ENCODE results near the gene HLF. TPM values are rescaled to one million over a fixed set of nuclear protein-coding genes. Genes with fewer than 3 reads are reported as not detected.
A peak's percentile ranks its signal among the peaks of the same experiment; 100 is the strongest.

HLF gene
- total RNA-seq, 1 donor from 2014 or later: 31.6 TPM

- ATAC-seq (ENCODE audit: poor library complexity) (peak; percentile 88), DNase-seq (peak; percentile 94)
- intact Hi-C loops (cut with DNase I): no loop called here
Measured at GRCh38 chr17:55285340-55286301, 20.9 kb downstream of the HLF start.

- DNase-seq (peak; percentile 40), ATAC-seq (ENCODE audit: poor library complexity) (no peak)
- intact Hi-C loops (cut with DNase I): no loop called here
Measured at GRCh38 chr17:55286681-55287589, 22.2 kb downstream of the HLF start.

- intact Hi-C loops (cut with DNase I): no loop called here
- ATAC-seq (ENCODE audit: poor library complexity) (no peak), DNase-seq (peak; percentile 34)
Measured at GRCh38 chr17:55288356-55289105, 23.8 kb downstream of the HLF start.

GRCh38 chr17:55289106-55289446, 24.3 kb downstream of the HLF start:
- ATAC-seq (ENCODE audit: poor library complexity) (peak; percentile 60), DNase-seq (peak; percentile 47)
- intact Hi-C loops (cut with DNase I): no loop called here

GRCh38 chr17:55289978-55290377, 25.2 kb downstream of the HLF start:
- no peak for ATAC-seq (ENCODE audit: poor library complexity)
- no peak for DNase-seq
- intact Hi-C loops (cut with DNase I): loop anchor here (10.0 kb wide), 1 partner anchor 55 kb away; no protein-coding TSS in a partner anchor

GRCh38 chr17:55290492-55291113, 25.8 kb downstream of the HLF start:
- no peak for DNase-seq
- intact Hi-C loops (cut with DNase I): loop anchor here (10.0 kb wide), 1 partner anchor 56 kb away; no protein-coding TSS in a partner anchor
- ATAC-seq (ENCODE audit: poor library complexity): no peak

GRCh38 chr17:55291114-55291507, 26.4 kb downstream of the HLF start:
- ATAC-seq (ENCODE audit: poor library complexity) (no peak), DNase-seq (no peak)
- intact Hi-C loops (cut with DNase I): loop anchor here (10.0 kb wide), 1 partner anchor 56 kb away; no protein-coding TSS in a partner anchor

GRCh38 chr17:55292094-55292493, 27.3 kb downstream of the HLF start:
- no peak for DNase-seq
- intact Hi-C loops (cut with DNase I): loop anchor here (10.0 kb wide), 1 partner anchor 57 kb away; no protein-coding TSS in a partner anchor
- no peak for ATAC-seq (ENCODE audit: poor library complexity)

GRCh38 chr17:55294042-55294751, 29.4 kb downstream of the HLF start:
- DNase-seq (no peak), ATAC-seq (ENCODE audit: poor library complexity) (no peak)
- intact Hi-C loops (cut with DNase I): loop anchor here (10.0 kb wide), 1 partner anchor 59 kb away; no protein-coding TSS in a partner anchor

- peak; percentile 86 for ATAC-seq (ENCODE audit: poor library complexity)
- DNase-seq: no peak
- intact Hi-C loops (cut with DNase I): loop anchor here (10.0 kb wide), 1 partner anchor 61 kb away; no protein-coding TSS in a partner anchor
Measured at GRCh38 chr17:55295411-55296170, 30.8 kb downstream of the HLF start.

GRCh38 chr17:55296171-55296695, 31.5 kb downstream of the HLF start:
- intact Hi-C loops (cut with DNase I): loop anchor here (10.0 kb wide), 1 partner anchor 61 kb away; no protein-coding TSS in a partner anchor
- no peak for DNase-seq
- ATAC-seq (ENCODE audit: poor library complexity): no peak

- ATAC-seq (ENCODE audit: poor library complexity) (no peak), DNase-seq (no peak)
- intact Hi-C loops (cut with DNase I): loop anchor here (10.0 kb wide), 1 partner anchor 62 kb away; no protein-coding TSS in a partner anchor
Measured at GRCh38 chr17:55296699-55297098, 31.9 kb downstream of the HLF start.

- intact Hi-C loops (cut with DNase I): loop anchor here (10.0 kb wide), 1 partner anchor 63 kb away; no protein-coding TSS in a partner anchor
- ATAC-seq (ENCODE audit: poor library complexity) (no peak), DNase-seq (no peak)
Measured at GRCh38 chr17:55298111-55298730, 33.5 kb downstream of the HLF start.

GRCh38 chr17:55299162-55299838, 34.5 kb downstream of the HLF start:
- DNase-seq (no peak), ATAC-seq (ENCODE audit: poor library complexity) (no peak)
- intact Hi-C loops (cut with DNase I): loop anchor here (10.0 kb wide), 1 partner anchor 64 kb away; no protein-coding TSS in a partner anchor

GRCh38 chr17:55299890-55300289, 35.1 kb downstream of the HLF start:
- no peak for ATAC-seq (ENCODE audit: poor library complexity)
- no peak for DNase-seq
- intact Hi-C loops (cut with DNase I): loop anchor here (10.0 kb wide), 1 partner anchor 65 kb away; no protein-coding TSS in a partner anchor

Measured in Right ventricle myocardium superior (tissue), 1 donor.